GM10847 (cell line): ENCODE data around the gene LMTK2.

ENCODE experiments used
- POLR2A ChIP-seq: IDR thresholded peaks from 2 replicates; pipeline ENCODE4 v1.6.1; 2011; ENCODE audit not compliant: insufficient read length; ENCODE audit errors: extremely low read depth

Gene LMTK2

GRCh38 chr7:98126311-98127142 lies 19.9 kb downstream of the LMTK2 start:
- TF ChIP-seq POLR2A: no peak

GRCh38 chr7:98128346-98128745 lies 21.7 kb downstream of the LMTK2 start:
- TF ChIP-seq POLR2A: no peak

- no peak for TF ChIP-seq POLR2A
Observed at GRCh38 chr7:98130959-98131358, 24.3 kb downstream of the LMTK2 start.

- no peak for TF ChIP-seq POLR2A
Observed at GRCh38 chr7:98133181-98133580, 26.5 kb downstream of the LMTK2 start.

- no peak for TF ChIP-seq POLR2A
Observed at GRCh38 chr7:98133621-98134303, 27.1 kb downstream of the LMTK2 start.

GRCh38 chr7:98134420-98135228 lies 28.0 kb downstream of the LMTK2 start:
- TF ChIP-seq POLR2A: no peak

GRCh38 chr7:98135984-98136383 lies 29.3 kb downstream of the LMTK2 start:
- TF ChIP-seq POLR2A: no peak

GRCh38 chr7:98136423-98136822 lies 29.8 kb downstream of the LMTK2 start:
- TF ChIP-seq POLR2A: no peak

- TF ChIP-seq POLR2A: no peak
Observed at GRCh38 chr7:98137134-98137825, 30.6 kb downstream of the LMTK2 start.

- no peak for TF ChIP-seq POLR2A
Observed at GRCh38 chr7:98137826-98138151, 31.1 kb downstream of the LMTK2 start.

GRCh38 chr7:98138672-98139071 lies 32.0 kb downstream of the LMTK2 start:
- TF ChIP-seq POLR2A: no peak

GRCh38 chr7:98142658-98143057 lies 36.0 kb downstream of the LMTK2 start:
- no peak for TF ChIP-seq POLR2A

- no peak for TF ChIP-seq POLR2A
Observed at GRCh38 chr7:98148607-98149006, 41.9 kb downstream of the LMTK2 start.

GRCh38 chr7:98149116-98149692 lies 42.5 kb downstream of the LMTK2 start:
- no peak for TF ChIP-seq POLR2A

- TF ChIP-seq POLR2A: no peak
Observed at GRCh38 chr7:98151884-98152283, 45.2 kb downstream of the LMTK2 start.

GRCh38 chr7:98156700-98157099 lies 50.0 kb downstream of the LMTK2 start:
- TF ChIP-seq POLR2A: no peak

- no peak for TF ChIP-seq POLR2A
Observed at GRCh38 chr7:98157761-98158160, 51.1 kb downstream of the LMTK2 start.
